Measurements from ENCODE around the gene CASK.

- TF ChIP-seq TAF1 (IDR thresholded peaks at IDR 0.05; ENCODE audit: low read depth), result no peak
- TF ChIP-seq CTCF (IDR thresholded peaks at IDR 0.05; ENCODE audit: poor library complexity, severe bottlenecking), result no peak
- TF ChIP-seq REST (IDR thresholded peaks at IDR 0.05; ENCODE audit: borderline replicate concordance), result no peak
- no peak for TF ChIP-seq POLR2AphosphoS5 (IDR thresholded peaks at IDR 0.05)
- TF ChIP-seq EP300 (conservative IDR thresholded peaks at IDR 0.05; ENCODE audit: poor library complexity, severe bottlenecking), result no peak
Measured at GRCh38 chrX:41739871-41740270, 183.5 kb downstream of the CASK start.
